GM21723 (cell line): ENCODE results near the gene PWP1.
"Not testable (repeated sequence)": the region's sequence is repeated elsewhere in the genome, so short reads cannot be mapped to it uniquely, and the experiment has no call there.

Experiments used
- ATAC-seq: cut with Tn5 transposase; IDR thresholded peaks from one replicate; pipeline ENCODE4 v1.9.1; 2021; ENCODE audit warnings: mild to moderate bottlenecking, moderate library complexity; ENCODE audit not compliant: unreplicated experiment

PWP1 gene

GRCh38 chr12:107667464-107667863, 18.1 kb upstream of the PWP1 start:
- no peak for ATAC-seq

DNA sequence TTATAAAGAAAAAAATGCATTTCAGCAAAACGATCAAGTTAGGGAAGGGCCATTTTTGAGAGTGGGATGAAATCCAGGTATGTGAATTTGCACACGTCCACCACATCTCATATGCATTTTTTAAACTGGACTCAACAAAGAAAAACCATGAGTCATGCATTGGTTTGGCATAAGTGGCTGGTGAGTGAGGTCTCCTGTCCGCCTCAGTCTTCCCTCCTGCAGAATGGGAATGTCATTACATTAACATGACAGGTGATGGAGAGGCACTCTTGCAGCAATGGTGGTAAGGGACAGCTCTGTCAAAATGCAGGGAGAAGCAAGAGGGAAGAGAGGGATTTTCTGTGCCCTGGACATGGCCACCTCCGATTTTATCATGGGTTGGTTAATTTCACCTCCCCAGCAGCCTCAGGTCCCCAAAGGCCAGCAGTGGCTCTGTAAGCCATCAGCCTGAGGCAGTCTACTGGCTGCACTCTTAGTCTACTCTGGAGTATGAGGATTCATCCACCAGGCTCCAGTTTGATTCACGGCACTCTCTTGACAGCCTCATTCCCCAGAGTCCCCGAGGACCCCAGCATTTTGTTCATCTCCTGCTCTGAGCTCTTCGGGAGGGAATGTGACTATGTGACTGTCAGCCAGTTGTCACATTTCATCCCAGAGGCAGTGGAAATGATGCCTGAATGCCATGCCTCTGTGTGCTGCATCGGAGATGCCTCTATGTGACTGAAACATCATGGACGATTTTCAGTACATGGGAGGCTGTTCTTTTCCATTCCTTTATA, 17.1 kb upstream of the PWP1 start:
- ATAC-seq: no peak

- ATAC-seq: no peak
Measured at GRCh38 chr12:107669946-107670345, 15.7 kb upstream of the PWP1 start.

GRCh38 chr12:107670999-107671643, 14.5 kb upstream of the PWP1 start:
- ATAC-seq: no peak

DNA sequence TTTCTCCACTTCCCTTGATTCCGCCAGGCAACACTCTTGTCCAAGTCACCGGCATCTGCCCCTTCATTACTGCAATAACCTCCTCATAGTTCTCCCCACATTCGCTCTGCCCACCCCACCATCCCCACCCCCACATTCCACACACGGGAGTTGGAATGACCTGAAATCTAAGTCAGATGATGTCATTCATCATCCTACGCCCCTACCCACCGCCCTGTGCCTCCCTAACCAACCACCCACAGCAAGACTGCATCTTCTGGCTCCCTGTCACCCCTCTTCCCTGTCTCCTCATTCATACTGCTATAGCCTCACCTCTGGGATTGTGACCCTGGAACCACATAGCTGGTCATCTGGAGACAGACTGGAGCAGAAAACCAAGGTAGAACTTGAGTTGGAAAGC, 7.9 kb upstream of the PWP1 start:
- no peak for ATAC-seq

GRCh38 chr12:107679336-107679735, 6.3 kb upstream of the PWP1 start:
- ATAC-seq: no peak

- no peak for ATAC-seq
Measured at GRCh38 chr12:107681455-107681835, 4.2 kb upstream of the PWP1 start.

GRCh38 chr12:107681836-107682820, 3.5 kb upstream of the PWP1 start:
- no peak for ATAC-seq

- no peak for ATAC-seq
Measured at GRCh38 chr12:107684029-107684795, 1.4 kb upstream of the PWP1 start.

- no peak for ATAC-seq
Measured at GRCh38 chr12:107684990-107685359, 624 bp upstream of the PWP1 start.

DNA sequence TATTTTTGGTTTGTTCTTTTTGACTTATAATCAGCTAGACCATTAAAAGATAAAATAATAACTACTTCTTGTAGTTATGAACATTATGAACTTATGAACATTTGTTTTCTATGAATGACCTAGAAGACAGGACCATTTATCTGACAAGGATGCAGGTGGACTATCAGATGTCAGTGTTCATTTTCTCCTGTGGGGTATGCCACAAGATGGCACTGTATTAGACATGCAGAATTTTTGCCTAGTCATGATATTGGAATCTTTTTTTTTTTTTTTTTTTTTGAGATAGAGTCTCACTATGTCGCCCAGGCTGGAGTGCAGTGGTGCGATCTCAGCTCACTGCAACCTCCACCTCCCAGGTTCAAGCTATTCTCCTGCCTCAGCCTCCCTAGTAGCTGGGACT, 10.2 kb downstream of the PWP1 start:
- not testable (repeated sequence) for ATAC-seq

DNA sequence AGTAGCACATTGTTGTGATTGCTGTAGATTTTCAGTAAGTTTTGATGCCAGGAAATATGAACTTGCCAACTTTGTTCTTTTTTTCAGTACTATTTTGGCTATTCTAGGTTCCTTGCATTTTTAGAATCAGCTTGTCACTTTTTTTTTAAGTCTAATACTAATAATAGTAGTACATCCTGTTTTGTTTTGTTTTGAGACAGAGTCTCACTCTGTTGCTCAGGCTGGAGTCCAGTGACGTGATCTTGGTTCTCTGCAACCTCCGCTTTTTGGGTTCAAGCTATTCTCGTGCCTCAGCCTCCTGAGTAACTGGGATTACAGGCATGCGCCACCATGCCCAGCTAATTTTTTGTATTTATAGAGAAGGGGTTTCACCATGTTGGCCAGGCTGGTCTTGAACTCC, 16.5 kb downstream of the PWP1 start:
- ATAC-seq: peak; percentile 76

DNA sequence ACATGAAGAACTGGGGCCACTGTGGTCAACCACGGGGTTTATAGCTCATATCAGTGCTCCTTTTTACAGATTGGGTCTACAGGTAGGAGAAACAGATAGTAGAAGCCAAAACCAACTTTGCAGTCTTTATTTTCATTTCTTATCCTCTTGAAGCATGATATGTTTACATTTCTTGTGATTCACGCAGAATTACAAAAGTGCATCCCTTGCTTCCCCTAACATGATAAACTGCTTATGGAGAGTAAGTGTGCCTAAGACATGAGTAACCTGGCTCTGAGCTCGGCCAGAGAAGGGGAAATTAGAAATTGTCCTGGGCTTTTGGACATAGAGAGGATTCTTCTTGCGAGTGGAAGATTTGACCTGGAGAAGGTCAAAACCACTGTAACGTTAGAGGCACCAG, 18.4 kb downstream of the PWP1 start:
- no peak for ATAC-seq

DNA sequence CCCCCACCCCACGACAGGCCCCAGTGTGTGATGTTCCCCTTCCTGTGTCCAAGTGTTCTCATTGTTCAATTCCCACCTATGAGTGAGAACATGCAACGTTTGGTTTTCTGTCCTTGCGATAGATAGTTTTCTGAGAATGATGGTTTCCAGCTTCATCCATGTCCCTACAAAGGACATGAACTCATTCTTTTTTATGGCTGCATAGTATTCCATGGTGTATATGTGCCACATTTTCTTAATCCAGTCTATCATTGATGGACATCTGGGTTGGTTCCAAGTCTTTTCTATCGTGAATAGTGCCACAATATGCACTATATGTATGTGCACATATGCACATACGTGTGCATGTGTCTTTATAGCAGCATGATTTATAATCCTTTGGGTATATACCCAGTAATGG, 19.9 kb downstream of the PWP1 start:
- not testable (repeated sequence) for ATAC-seq

GRCh38 chr12:107715780-107716179, 30.2 kb downstream of the PWP1 start:
- ATAC-seq: no peak

GRCh38 chr12:107718606-107719005, 33.0 kb downstream of the PWP1 start:
- ATAC-seq: no peak

DNA sequence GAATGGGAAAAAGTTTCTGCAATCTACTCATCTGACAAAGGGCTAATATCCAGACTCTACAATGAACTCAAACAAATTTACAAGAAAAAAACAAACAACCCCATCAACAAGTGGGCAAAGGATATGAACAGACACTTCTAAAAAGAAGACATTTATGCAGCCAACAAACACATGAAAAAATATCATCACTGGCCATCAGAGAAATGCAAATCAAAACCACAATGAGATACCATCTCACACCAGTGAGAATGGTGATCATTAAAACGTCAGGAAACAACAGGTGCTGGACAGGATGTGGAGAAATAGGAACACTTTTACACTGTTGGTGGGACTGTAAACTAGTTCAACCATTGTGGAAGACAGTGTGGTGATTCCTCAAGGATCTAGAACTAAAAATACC, 41.7 kb downstream of the PWP1 start:
- ATAC-seq: not testable (repeated sequence)

DNA sequence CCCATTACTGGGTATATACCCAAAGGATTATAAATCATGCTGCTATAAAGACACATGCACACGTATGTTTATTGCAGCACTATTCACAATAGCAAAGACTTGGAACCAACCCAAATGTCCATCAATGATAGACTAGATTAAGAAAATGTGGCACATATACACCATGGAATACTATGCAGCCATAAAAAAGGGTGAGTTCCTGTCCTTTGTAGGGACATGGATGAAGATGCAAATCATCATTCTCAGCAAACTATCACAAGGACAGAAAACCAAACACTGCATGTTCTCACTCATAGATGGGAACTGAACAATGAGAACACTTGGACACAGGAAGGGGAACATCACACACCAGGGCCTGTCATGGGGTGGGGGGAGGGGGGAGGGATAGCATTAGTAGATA, 42.1 kb downstream of the PWP1 start:
- not testable (repeated sequence) for ATAC-seq

GRCh38 chr12:107730618-107731341, 45.2 kb downstream of the PWP1 start:
- ATAC-seq: no peak

DNA sequence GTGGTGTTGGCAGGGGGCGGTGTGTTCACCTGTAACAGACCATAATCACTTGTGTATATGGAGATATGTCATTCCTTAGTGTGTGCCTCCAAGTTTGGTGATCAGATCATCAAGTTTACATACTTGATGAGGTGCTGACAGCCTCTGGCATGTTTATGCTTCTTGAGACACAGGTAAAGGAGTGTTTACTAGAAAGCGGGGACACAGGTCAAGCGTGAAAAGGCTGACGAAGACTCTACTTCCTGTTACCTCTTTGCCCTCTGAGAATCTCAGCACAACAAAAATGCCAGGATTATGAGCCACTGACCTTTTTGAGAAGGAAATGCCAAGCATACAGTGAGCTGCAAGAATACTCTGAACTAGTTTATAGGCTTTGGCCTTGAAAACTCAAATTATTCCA, 45.8 kb downstream of the PWP1 start:
- ATAC-seq: no peak
